GM20431 (cell line): ENCODE measurements around the gene DLL4.

Source experiments
- in situ Hi-C: fragments of 300-500 bp; cut with MseI, MboI; formaldehyde crosslinking; loops from one replicate; pipeline ENCODE4 v1.15.0; 2020; ENCODE audit warnings: low sequenced_read_pairs; ENCODE audit not compliant: unreplicated experiment

The DLL4 gene

DNA sequence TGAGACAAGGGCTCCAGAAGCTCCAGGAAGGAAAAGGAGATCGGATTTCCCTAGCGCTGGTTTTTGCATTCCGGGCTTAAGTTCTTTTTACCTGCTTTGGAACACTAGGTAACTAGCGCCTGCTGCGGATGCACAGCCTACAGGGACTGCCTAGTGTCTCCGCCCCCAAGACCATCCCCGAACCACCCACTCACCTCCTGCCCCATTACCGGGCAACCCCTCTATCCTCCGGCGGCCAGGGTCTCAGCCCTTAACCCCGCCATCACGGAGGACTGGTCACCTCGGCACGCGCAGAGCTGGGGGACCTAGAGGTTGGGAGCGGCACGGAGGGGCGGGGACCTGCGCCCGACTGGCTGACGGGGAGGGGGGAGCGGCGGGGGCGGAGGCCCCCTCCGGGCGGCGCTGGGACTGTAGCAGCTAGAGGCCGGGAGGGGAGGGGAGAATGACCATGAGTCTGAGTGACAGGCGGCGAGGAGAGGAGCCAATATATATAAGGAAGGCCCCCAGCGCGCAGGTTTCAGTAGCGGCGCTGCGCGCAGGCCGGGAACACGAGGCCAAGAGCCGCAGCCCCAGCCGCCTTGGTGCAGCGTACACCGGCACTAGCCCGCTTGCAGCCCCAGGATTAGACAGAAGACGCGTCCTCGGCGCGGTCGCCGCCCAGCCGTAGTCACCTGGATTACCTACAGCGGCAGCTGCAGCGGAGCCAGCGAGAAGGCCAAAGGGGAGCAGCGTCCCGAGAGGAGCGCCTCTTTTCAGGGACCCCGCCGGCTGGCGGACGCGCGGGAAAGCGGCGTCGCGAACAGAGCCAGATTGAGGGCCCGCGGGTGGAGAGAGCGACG is at the start of gene DLL4:
TSS of gene DLL4 (plus strand) at position 520 of the 839 bp plus-strand sequence. CDS start 329 bp downstream, outside the sequence.
- in situ Hi-C loops, result no loop called here

GRCh38 chr15:40879609-40880008 is 49.5 kb upstream of the DLL4 start:
- in situ Hi-C loops, result no loop called here

GRCh38 chr15:40881351-40881750 is 47.8 kb upstream of the DLL4 start:
- in situ Hi-C loops, result no loop called here

DNA sequence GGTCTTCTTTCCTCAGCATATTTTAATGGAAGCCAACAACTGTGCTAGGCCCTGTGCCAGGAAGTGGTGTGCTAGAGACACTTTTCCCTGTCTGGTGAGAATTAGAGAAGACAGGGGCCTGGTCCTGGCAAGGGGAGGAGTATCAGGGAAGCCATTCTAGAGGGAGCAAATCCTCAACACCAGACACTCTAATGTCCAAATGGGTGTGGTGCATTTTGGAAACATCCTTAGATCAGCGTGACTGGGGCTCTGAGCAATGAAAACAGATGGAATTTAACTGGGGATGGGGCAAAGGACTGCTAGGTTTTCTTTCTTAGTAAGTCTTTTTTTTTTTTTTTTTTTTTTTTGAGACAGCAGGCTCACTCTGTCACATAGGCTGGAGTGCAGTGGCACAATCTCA is 42.6 kb upstream of the DLL4 start:
- in situ Hi-C loops, result no loop called here

GRCh38 chr15:40889112-40889511 is 40.0 kb upstream of the DLL4 start:
- in situ Hi-C loops, result no loop called here

GRCh38 chr15:40891138-40891537 is 38.0 kb upstream of the DLL4 start:
- in situ Hi-C loops, result no loop called here

- in situ Hi-C loops, result no loop called here
These were observed 37.2 kb upstream of the DLL4 start for GRCh38 chr15:40891810-40892446.

DNA sequence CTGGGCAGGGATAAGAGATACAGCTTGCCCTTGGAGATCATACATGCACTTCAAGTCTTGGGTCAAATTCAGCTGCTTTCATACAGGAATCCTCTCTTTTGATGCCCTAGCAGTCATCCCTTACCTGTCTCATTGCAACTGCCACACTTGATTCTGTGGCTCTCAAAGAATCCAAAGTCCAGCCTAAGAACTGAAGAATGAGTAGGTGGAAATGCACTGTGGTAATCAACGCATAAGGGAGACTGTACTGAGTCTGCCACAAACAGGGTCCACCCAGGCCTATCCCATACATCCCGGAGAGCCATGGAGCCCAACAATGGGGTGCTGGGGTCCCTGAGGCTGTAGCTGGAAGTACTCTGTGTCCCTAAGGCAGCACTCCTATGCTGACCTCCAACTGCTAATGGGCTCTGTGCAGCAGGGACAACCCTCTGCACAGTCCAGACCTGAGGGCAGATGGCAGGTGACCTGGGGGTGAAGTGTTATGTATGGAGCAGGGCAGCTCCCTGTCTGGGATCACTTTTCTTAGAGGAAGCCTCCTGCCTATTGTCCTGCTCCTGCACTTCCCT is 36.6 kb upstream of the DLL4 start:
- in situ Hi-C loops, result no loop called here

- in situ Hi-C loops, result no loop called here
These were observed 36.0 kb upstream of the DLL4 start for GRCh38 chr15:40893019-40893670.

DNA sequence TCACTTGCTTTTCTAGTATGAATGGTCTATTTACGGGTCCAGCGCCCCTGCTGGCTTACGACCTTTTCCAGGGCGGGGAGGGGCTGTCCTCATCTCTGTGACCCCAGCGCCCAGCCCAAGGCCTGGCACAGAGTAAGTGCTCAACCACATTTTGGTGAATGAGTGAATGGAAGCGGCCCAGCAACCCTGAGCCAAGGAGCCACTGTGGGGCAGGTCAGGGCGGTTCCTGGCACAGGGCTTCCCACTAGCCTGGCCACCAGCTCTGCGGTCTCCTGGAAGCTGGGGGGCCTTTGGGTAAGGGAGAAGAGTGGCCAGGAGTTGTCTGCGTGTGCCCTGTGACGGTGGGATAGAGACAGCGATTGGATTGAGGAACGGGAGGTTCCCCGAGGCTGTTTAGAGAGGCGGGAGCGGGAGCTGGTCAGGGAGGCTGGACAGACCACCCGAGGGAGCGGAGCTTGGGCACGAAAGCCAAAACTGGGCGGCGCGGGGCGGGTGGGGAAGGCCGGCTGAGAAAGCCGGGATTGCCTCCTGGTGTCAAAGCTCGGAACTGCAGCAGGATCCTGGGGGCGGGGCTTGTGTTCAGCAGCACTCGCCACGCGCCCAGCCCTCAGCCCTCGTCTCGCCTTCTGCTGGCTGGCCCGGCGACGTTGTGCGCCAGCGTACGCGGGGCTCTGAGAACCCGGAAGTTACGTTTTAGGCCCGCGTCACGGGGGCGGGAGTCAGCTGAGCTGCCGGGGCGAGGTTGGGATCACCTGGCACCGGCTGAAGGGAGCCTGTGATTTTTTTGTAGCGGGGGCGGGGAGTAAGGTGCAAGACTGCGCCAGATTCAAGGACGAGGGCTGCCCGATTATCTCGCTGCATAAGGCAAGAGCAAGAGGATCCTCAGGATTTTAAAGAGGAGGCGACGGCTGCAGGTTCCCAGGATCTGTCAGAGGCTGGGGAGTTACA is 35.1 kb upstream of the DLL4 start, which contains the start of gene VPS18:
TSS of gene VPS18 (plus strand) at position 718 of the 948 bp plus-strand sequence. CDS start 319 bp downstream, outside the sequence.
- in situ Hi-C loops, result no loop called here

DNA sequence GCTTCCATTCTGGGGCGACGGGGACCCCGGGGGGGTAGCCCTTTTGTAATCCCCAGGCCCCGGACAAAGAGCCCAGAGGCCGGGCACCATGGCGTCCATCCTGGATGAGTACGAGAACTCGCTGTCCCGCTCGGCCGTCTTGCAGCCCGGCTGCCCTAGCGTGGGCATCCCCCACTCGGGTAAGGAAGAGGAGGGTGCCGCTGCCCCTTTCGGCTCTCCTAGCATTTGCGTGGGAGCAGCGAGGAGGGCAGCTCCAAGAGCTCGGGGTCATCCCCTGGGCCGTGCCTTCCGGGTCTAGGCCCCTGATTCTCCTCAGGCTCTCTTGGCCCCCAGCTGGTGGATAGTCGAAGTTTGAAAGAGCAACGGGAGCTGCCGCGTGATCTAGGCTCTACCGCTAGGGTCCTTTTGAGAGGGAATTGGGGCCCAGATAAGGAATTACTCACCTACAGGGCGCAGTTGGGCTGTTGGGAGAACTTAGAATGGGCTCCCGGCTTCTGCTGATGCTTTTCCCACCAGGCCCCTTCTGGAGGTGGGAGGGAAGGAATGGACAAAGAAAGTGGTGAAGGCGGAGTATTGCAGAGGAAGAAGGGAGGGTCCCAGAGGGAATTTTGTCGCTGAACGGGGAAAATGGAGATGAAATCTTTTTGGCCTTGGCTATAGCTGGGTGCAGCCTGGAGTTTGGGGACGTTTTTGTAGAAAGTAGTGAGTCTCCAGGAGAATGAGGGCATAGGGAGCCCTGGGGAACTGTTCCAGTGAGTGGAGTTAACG is 34.3 kb upstream of the DLL4 start:
- in situ Hi-C loops, result no loop called here

GRCh38 chr15:40899536-40900207 is 29.5 kb upstream of the DLL4 start:
- in situ Hi-C loops, result loop anchor here (10.0 kb wide), 1 partner anchor 125 kb away; no protein-coding TSS in a partner anchor

DNA sequence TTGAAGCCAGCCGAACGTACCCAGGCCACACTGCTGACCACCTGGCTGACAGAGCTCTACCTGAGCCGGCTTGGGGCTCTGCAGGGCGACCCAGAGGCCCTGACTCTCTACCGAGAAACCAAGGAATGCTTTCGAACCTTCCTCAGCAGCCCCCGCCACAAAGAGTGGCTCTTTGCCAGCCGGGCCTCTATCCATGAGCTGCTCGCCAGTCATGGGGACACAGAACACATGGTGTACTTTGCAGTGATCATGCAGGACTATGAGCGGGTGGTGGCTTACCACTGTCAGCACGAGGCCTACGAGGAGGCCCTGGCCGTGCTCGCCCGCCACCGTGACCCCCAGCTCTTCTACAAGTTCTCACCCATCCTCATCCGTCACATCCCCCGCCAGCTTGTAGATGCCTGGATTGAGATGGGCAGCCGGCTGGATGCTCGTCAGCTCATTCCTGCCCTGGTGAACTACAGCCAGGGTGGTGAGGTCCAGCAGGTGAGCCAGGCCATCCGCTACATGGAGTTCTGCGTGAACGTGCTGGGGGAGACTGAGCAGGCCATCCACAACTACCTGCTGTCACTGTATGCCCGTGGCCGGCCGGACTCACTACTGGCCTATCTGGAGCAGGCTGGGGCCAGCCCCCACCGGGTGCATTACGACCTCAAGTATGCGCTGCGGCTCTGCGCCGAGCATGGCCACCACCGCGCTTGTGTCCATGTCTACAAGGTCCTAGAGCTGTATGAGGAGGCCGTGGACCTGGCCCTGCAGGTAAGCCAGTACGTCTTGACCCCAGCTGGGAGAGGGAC is 28.7 kb upstream of the DLL4 start:
- in situ Hi-C loops, result loop anchor here (10.0 kb wide), 1 partner anchor 124 kb away; no protein-coding TSS in a partner anchor

GRCh38 chr15:40901053-40901443 is 28.1 kb upstream of the DLL4 start:
- in situ Hi-C loops, result loop anchor here (10.0 kb wide), 1 partner anchor 124 kb away; no protein-coding TSS in a partner anchor

- in situ Hi-C loops, result loop anchor here (10.0 kb wide), 1 partner anchor 122 kb away; no protein-coding TSS in a partner anchor
These were observed 26.3 kb upstream of the DLL4 start for GRCh38 chr15:40902605-40903561.
